ENCODE data around the gene ECSCR.
"Not testable (repeated sequence)": the region's sequence is repeated elsewhere in the genome, so short reads cannot be mapped to it uniquely, and the experiment has no call there.

DNA sequence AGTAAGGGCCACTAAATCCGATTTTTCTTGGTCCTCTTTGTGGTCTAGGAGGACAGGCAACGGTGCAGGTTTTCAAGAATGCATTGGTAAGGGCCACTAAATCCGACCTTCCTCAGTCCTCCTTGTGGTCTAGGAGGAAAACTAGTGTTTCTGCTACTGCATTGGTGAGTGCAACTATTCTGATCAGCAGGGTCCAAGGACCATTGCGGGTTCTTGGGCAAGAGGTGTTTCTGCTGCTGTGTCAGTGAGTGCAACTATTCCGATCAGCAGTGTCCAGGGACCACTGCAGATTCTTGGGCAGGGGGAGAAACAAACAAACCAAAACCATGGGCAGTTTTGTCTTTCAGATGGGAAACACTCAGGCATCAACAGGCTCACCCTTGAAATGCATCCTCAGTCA is 42.2 kb upstream of the ECSCR start:
- not testable (repeated sequence) for TF ChIP-seq CTCF (IDR thresholded peaks at IDR 0.05); EZH2 (IDR thresholded peaks at IDR 0.05; ENCODE audit: borderline replicate concordance, insufficient read depth, low read depth, low read length, poor library complexity, severe bottlenecking)

All from B cell (primary cell).